OCI-LY1 (cell line): ENCODE data around the gene RFX6.

Experiments used
- CTCF ChIP-seq: fragments of 200-600 bp; sonication (generic), shearing (Covaris generic); IDR thresholded peaks from 2 replicates; pipeline ENCODE4 v1.5.1; 2017; ENCODE audit warnings: mild to moderate bottlenecking, antibody characterized with exemption, low read length, moderate library complexity, mixed read lengths
- EZH2 ChIP-seq: fragments of 200-600 bp; sonication (generic), shearing (Covaris generic); IDR thresholded peaks from 2 replicates; pipeline ENCODE4 v1.8.0; 2017; ENCODE audit warnings: borderline replicate concordance, mixed run types, mild to moderate bottlenecking, antibody characterized with exemption, low read length, moderate library complexity, mixed read lengths

- TF ChIP-seq CTCF (no peak), EZH2 (no peak)
Measured at GRCh38 chr6:116836606-116837342, 40.3 kb upstream of the RFX6 start.
